Epithelial cell of umbilical artery (primary cell): Measurements from ENCODE around the gene TGFBR3. TPM values are rescaled to one million over a fixed set of nuclear protein-coding genes. Genes with fewer than 3 reads are reported as not detected.

Experiments
- total RNA-seq: library from RNA; depleted of rRNA; stranded (reverse); fragments of >200 nt; gene quantifications from 2 replicates; pipeline ENCODE4 v1.2.3, GENCODE V29; 2014

TGFBR3 gene
- total RNA-seq: 3.6 and 8.2 TPM in 2 replicates

GRCh38 chr1:91885716-91886506 lies at the start of gene TGFBR3:
TSS of gene TGFBR3 (minus strand) at chr1:91886151. CDS start at chr1:91861531, 24,620 bp downstream.

Other genes with a start within 250 kb of the TGFBR3 start
- gene BRDT, start 63.2 kb upstream of the TGFBR3 start, total RNA-seq: not detected in 2 replicates
- 4.3 and 5.8 TPM in 2 replicates for gene EPHX4, start 143.8 kb upstream of the TGFBR3 start, total RNA-seq
- gene SETSIP, start 189.3 kb upstream of the TGFBR3 start, total RNA-seq: 0.32 TPM in 1 of 2 replicates, not detected in the other
- 1.4 and 2.3 TPM in 2 replicates for gene BTBD8, start 194.2 kb upstream of the TGFBR3 start, total RNA-seq